Panc1 (cell line): ENCODE results near the gene PER3.

Source experiments
- POLR2AphosphoS5 ChIP-seq: IDR thresholded peaks from 2 replicates; pipeline ENCODE4 v1.6.1; 2012; ENCODE audit warnings: mild to moderate bottlenecking, low read depth, low read length, moderate library complexity
- REST ChIP-seq, 2 experiments: IDR thresholded peaks; 2 replicates each; pipeline ENCODE4 v1.6.1; 2011 to 2012; ENCODE audit warnings: low read depth in 2 of 2, control low read depth in 1 of 2, low read length in 1 of 2, mild to moderate bottlenecking in 1 of 2, moderate library complexity in 1 of 2; ENCODE audit not compliant: insufficient read depth in 1 of 2
- SIN3A ChIP-seq: IDR thresholded peaks from 2 replicates; pipeline ENCODE4 v1.6.1; 2012; ENCODE audit warnings: low read depth, mild to moderate bottlenecking, low read length, moderate library complexity, borderline replicate concordance; ENCODE audit not compliant: insufficient read depth
- TCF7L2 ChIP-seq: IDR thresholded peaks from 2 replicates; pipeline ENCODE4 v1.6.1; 2011; ENCODE audit warnings: mild to moderate bottlenecking, low read depth, low read length, inconsistent platforms
- TF ChIP-seq, protein P1 (sequence below): fragments of 450-650 bp; IDR thresholded peaks from 2 replicates; pipeline ENCODE4 v1.5.1; 2017; ENCODE audit warnings: mild to moderate bottlenecking

DNA sequence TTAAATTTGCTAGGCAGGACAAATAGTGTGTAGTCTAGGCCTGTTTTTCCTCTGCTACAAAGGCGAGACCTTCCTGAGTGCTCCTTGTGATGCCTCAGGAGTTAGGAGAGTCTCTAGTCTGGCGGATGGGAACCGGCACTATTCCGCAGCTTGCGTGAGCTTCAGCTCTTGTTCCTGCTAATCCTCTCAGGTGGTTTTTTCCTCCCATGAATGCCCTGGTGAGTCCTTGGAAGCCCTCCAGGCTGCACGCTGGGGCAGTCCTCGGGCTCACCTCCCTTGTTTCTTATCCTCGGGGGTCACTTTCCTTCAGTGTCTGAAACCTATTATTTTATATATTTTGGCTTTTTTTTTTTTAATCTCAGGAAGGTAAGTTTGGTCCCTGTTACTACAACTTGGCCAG lies 40.6 kb downstream of the PER3 start:
- TF ChIP-seq, protein P1, sequence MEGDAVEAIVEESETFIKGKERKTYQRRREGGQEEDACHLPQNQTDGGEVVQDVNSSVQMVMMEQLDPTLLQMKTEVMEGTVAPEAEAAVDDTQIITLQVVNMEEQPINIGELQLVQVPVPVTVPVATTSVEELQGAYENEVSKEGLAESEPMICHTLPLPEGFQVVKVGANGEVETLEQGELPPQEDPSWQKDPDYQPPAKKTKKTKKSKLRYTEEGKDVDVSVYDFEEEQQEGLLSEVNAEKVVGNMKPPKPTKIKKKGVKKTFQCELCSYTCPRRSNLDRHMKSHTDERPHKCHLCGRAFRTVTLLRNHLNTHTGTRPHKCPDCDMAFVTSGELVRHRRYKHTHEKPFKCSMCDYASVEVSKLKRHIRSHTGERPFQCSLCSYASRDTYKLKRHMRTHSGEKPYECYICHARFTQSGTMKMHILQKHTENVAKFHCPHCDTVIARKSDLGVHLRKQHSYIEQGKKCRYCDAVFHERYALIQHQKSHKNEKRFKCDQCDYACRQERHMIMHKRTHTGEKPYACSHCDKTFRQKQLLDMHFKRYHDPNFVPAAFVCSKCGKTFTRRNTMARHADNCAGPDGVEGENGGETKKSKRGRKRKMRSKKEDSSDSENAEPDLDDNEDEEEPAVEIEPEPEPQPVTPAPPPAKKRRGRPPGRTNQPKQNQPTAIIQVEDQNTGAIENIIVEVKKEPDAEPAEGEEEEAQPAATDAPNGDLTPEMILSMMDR: no peak
- no peak for TF ChIP-seq SIN3A
- no peak for TF ChIP-seq POLR2AphosphoS5
- no peak for TF ChIP-seq REST (IDR thresholded peaks at IDR 0.05; ENCODE audit: insufficient read depth in 1 of 2, low read depth in 2 of 2, low read length in 1 of 2)
- TF ChIP-seq TCF7L2: no peak
